ENCODE data around the gene CLMP.

- TF ChIP-seq CTCF (IDR thresholded peaks at IDR 0.05) = no peak
- no peak for TF ChIP-seq EZH2 (IDR thresholded peaks at IDR 0.05; ENCODE audit: borderline replicate concordance, insufficient read depth, low read depth, low read length, poor library complexity, severe bottlenecking)
Observed at GRCh38 chr11:123065621-123066020, 129.4 kb downstream of the CLMP start.

Measured in B cell (primary cell).